Prostate gland (tissue), 2 donors: Measurements from ENCODE around the gene OR8U1.
"Not testable (repeated sequence)": the region's sequence is repeated elsewhere in the genome, so short reads cannot be mapped to it uniquely, and the experiment has no call there.

Source experiments
- CTCF ChIP-seq, 4 experiments: fragments of 200-600 bp in 2 of 4; fragments of 450-650 bp in 2 of 4; sonication (generic) in 2 of 4; IDR thresholded peaks; 1 replicate in 3 of 4; 2 replicates in 1 of 4; pipeline ENCODE4 v1.5.1; 2016 to 2019; ENCODE audit warnings: antibody characterized with exemption in 4 of 4, mild to moderate bottlenecking in 2 of 4, moderate library complexity in 2 of 4
- POLR2A ChIP-seq: fragments of 450-650 bp; IDR thresholded peaks from one replicate; pipeline ENCODE4 v1.6.1; 2016; ENCODE audit warnings: antibody characterized with exemption, mild to moderate bottlenecking
- POLR2AphosphoS5 ChIP-seq: sonication (generic); formaldehyde crosslinking; IDR thresholded peaks from one replicate; pipeline ENCODE4 v1.6.1; 2017; ENCODE audit warnings: antibody characterized with exemption

GRCh38 chr11:56401858-56402461 is 26.5 kb downstream of the OR8U1 start:
- not testable (repeated sequence) for TF ChIP-seq POLR2A; CTCF (IDR thresholded peaks at IDR 0.05); POLR2AphosphoS5
